HepG2 (cell line): ENCODE results near the gene INO80E. TPM values are rescaled to one million over a fixed set of nuclear protein-coding genes. Genes with fewer than 3 reads are reported as not detected.

Experiments used
- ATAC-seq: fragments of 200-7000 bp; cut with Tn5 transposase; 3 replicates; pipeline ENCODE4 v1.9.1; 2020; ENCODE audit warnings: mild to moderate bottlenecking, moderate library complexity
- BruUV-seq: library from RNA; stranded (reverse); fragments of 400-500 nt; replicated peaks from 2 replicates; lab custom pipeline; 2021; lab: Mats Ljungman, UMichigan
- CTCF ChIA-PET: fragments of 300-600 bp; formaldehyde crosslinking; extraction: SDS; loops from one replicate; lab custom pipeline; 2021; ENCODE audit warnings: low total read pairs, inconsistent platforms, low intra/inter-chr PET ratio; lab: Yijun Ruan, JAX
- POLR2A ChIA-PET: fragments of 350-600 bp; sonication (Branson Sonifier 250); formaldehyde crosslinking; loops from one replicate; lab custom pipeline; 2020; ENCODE audit warnings: antibody characterized with exemption, inconsistent platforms; lab: Yijun Ruan, JAX
- DNase-seq: peaks from one replicate; pipeline ENCODE4 v3.0.0-alpha.2; 2015; ENCODE audit warnings: low spot score
- FAIRE-seq: peaks from 3 replicates; lab custom pipeline; 2011; peaks lifted over from hg19 to GRCh38; lab: Jason Lieb, UNC
- H2AFZ ChIP-seq: one replicate; pipeline ENCODE4 v1.6.1; 2011; ENCODE audit warnings: low read length, inconsistent platforms
- H3K27ac ChIP-seq: fragments of 300-600 bp; 3 replicates; pipeline ENCODE4 v1.8.0; 2011; ENCODE audit warnings: mixed run types, mild to moderate bottlenecking, mixed read lengths, low read length, inconsistent platforms; ENCODE audit not compliant: insufficient read depth; ENCODE audit errors: extremely low read length
- H3K27me3 ChIP-seq, 2 experiments: fragments of 200-600 bp in 1 of 2; 2 replicates in 1 of 2; 3 replicates in 1 of 2; pipeline versions ENCODE4 v1.6.0 to v1.8.0; 2011; ENCODE audit warnings: low read length in 2 of 2, mild to moderate bottlenecking in 2 of 2, moderate library complexity in 2 of 2, inconsistent platforms in 1 of 2; ENCODE audit not compliant: insufficient read depth in 2 of 2, control insufficient read depth in 1 of 2
- H3K36me3 ChIP-seq, 2 experiments: fragments of 200-600 bp in 1 of 2; replicated peaks in 1 of 2; 2 replicates in 1 of 2; 3 replicates in 1 of 2; pipeline versions ENCODE4 v1.5.1 to v1.8.0; 2011; ENCODE audit warnings: low read length in 2 of 2, inconsistent platforms in 1 of 2; ENCODE audit not compliant: insufficient read depth in 2 of 2, control insufficient read depth in 1 of 2
- H3K4me1 ChIP-seq: 2 replicates; pipeline ENCODE4 v1.5.1; 2012; ENCODE audit warnings: low read length, inconsistent platforms; ENCODE audit not compliant: insufficient read depth
- H3K4me2 ChIP-seq: 2 replicates; pipeline ENCODE4 v1.6.0; 2011; ENCODE audit warnings: low read depth, low read length, inconsistent platforms
- H3K4me3 ChIP-seq, 3 experiments: fragments of 200-600 bp in 1 of 3; sonication (generic), shearing (Covaris generic) in 1 of 3; replicated peaks in 1 of 3; 2 replicates each; pipeline ENCODE4 v1.5.1; 2011 to 2016; ENCODE audit warnings: low read length in 3 of 3, inconsistent platforms in 2 of 3, low read depth in 2 of 3, mild to moderate bottlenecking in 2 of 3, control low read depth in 1 of 3, mixed read lengths in 1 of 3; ENCODE audit not compliant: insufficient read depth in 1 of 3
- H3K79me2 ChIP-seq: one replicate; pipeline ENCODE4 v1.6.1; 2011; ENCODE audit warnings: low read length, inconsistent platforms; ENCODE audit not compliant: insufficient read depth
- H3K9ac ChIP-seq: 2 replicates; pipeline ENCODE4 v1.6.0; 2011; ENCODE audit warnings: mild to moderate bottlenecking, low read depth, low read length, inconsistent platforms; ENCODE audit not compliant: insufficient read depth
- H3K9me3 ChIP-seq: 2 replicates; pipeline ENCODE4 v1.5.1; 2012; ENCODE audit warnings: mild to moderate bottlenecking, low read length
- H4K20me1 ChIP-seq: 2 replicates; pipeline ENCODE4 v1.6.0; 2011; ENCODE audit warnings: inconsistent platforms, mild to moderate bottlenecking, low read length, moderate library complexity; ENCODE audit not compliant: insufficient read depth
- CEBPG ChIP-seq: IDR thresholded peaks from 2 replicates; pipeline ENCODE4 v1.6.1; 2016
- EEA1 ChIP-seq: sonication (generic); formaldehyde crosslinking; IDR thresholded peaks from 2 replicates; pipeline ENCODE4 v1.5.1; 2020; ENCODE audit warnings: mild to moderate bottlenecking, missing genetic modification reagents, borderline replicate concordance
- NFRKB ChIP-seq: fragments of 450-650 bp; IDR thresholded peaks from 2 replicates; pipeline ENCODE4 v1.6.1; 2017
- SATB2 ChIP-seq: sonication (generic); formaldehyde crosslinking; IDR thresholded peaks from 2 replicates; pipeline ENCODE4 v1.5.0; 2020; ENCODE audit warnings: missing genetic modification reagents
- STAG1 ChIP-seq: sonication (generic); formaldehyde crosslinking; IDR thresholded peaks from 2 replicates; pipeline ENCODE4 v1.4.0; 2020; ENCODE audit warnings: missing genetic modification reagents
- TP53 ChIP-seq: sonication (generic); formaldehyde crosslinking; conservative IDR thresholded peaks from 2 replicates; pipeline ENCODE4 v1.4.0; 2020; ENCODE audit warnings: missing genetic modification reagents
- TRAFD1 ChIP-seq: sonication (generic); formaldehyde crosslinking; IDR thresholded peaks from 2 replicates; pipeline ENCODE4 v1.5.1; 2020; ENCODE audit warnings: missing genetic modification reagents, mild to moderate bottlenecking, borderline replicate concordance
- ZBTB7B ChIP-seq: sonication (generic); formaldehyde crosslinking; IDR thresholded peaks from 2 replicates; pipeline ENCODE4 v1.4.0; 2020; ENCODE audit warnings: missing genetic modification reagents
- ZNF580 ChIP-seq: IDR thresholded peaks from 2 replicates; pipeline ENCODE4 v1.6.1; 2016; ENCODE audit warnings: low read depth, borderline replicate concordance
- ZNF660 ChIP-seq: sonication (generic); formaldehyde crosslinking; IDR thresholded peaks from 2 replicates; pipeline ENCODE4 v1.5.1; 2020; ENCODE audit warnings: mild to moderate bottlenecking, low read depth, missing genetic modification reagents, borderline replicate concordance
- ZNF747 ChIP-seq: sonication (generic); formaldehyde crosslinking; IDR thresholded peaks from 2 replicates; pipeline ENCODE4 v1.8.1; 2023; ENCODE audit warnings: missing genetic modification reagents, mild to moderate bottlenecking, borderline replicate concordance
- WGBS: methylation state at CpG from one replicate; pipeline ENCODE4 v1.1.6; 2017; ENCODE audit warnings: low lambda C conversion rate; 5-methylcytosine and 5-hydroxymethylcytosine counted together
- in situ Hi-C: cut with HindIII; loops from 2 replicates; pipeline ENCODE4 v1.10.0; 2017; ENCODE audit warnings: low pct_unique_long_range_greater_than_20kb; ENCODE audit not compliant: extremely low pct_ligation_motif_present
- intact Hi-C: fragments of 100-400 bp; cut with micrococcal nuclease; formaldehyde crosslinking; loops from one replicate; pipeline ENCODE4 v1.10.0; 2022; ENCODE audit not compliant: unreplicated experiment
- polyA plus RNA-seq, 8 experiments: library from polyadenylated mRNA; depleted of rRNA in 3 of 8; stranded (reverse) in 7 of 8; unstranded in 1 of 8; fragments of >200 nt; fragmentation: Illumina TruSeq in 4 of 8; extraction: Trizol in 4 of 8; gene quantifications; 2 replicates each; pipeline versions ENCODE4 v1.2.1 to v1.2.3, GENCODE V29; 2011 to 2016; ENCODE audit warnings: low read depth in 4 of 8, missing spikeins in 1 of 8, mixed read lengths in 1 of 8; ENCODE audit not compliant: insufficient read depth in 1 of 8
- total RNA-seq, 5 experiments: library from RNA; depleted of rRNA; stranded (reverse); fragments of >200 nt; fragmentation: Illumina TruSeq; extraction: Trizol; gene quantifications; 2 replicates each; pipeline ENCODE4 v1.2.3, GENCODE V29; 2016; ENCODE audit warnings: low read depth in 1 of 5

Gene INO80E
- total and polyA plus RNA-seq, 2 of the 13 experiments (the other 11 are each of a cell fraction or from before 2014, with no cell fraction given): 25.8 to 45.6 TPM

- no peak for TF ChIP-seq CEBPG (CRISPR knock-in tag)
- TF ChIP-seq ZNF660: no peak
- no peak for TF ChIP-seq TP53 (CRISPR knock-in tag)
- TF ChIP-seq NFRKB: no peak
- no peak for TF ChIP-seq SATB2 (CRISPR knock-in tag)
- no peak for TF ChIP-seq STAG1
- TF ChIP-seq ZBTB7B (CRISPR knock-in tag): no peak
- no peak for TF ChIP-seq EEA1 (CRISPR knock-in tag)
- TF ChIP-seq ZNF747 (CRISPR knock-in tag): no peak
- TF ChIP-seq, all 625 proteins: peak for 0
Measured at GRCh38 chr16:30018731-30019158, 22.7 kb downstream of the INO80E start (continued).

GRCh38 chr16:30022887-30023286 lies 26.8 kb downstream of the INO80E start, which contains the start of gene C16orf92:
Gene C16orf92, plus strand, starts transcription at chr16:30023198. Its CDS starts 143 bp downstream, at chr16:30023341.
- no peak for ATAC-seq
- H3K4me3 ChIP-seq: no peak within 1 kb of the TSS
- in situ Hi-C loops: no loop called here
- H3K27me3 ChIP-seq: peaks cover 30 to 69% of the 10 kb centered on the region in 2 experiments
- intact Hi-C loops: no loop called here
- H3K4me2 ChIP-seq: no peak within 1 kb of the TSS
- BruUV-seq: no TSS peak
- TF ChIP-seq ZNF660: no peak
- TF ChIP-seq TRAFD1 (CRISPR knock-in tag): no peak
- TF ChIP-seq ZNF580 (CRISPR knock-in tag): no peak
- peaks cover 10% of the 10 kb centered on the region; the same call in 1 of the 2 replicates for H3K4me1 ChIP-seq
- no peaks in the 10 kb centered on the region for H3K79me2 ChIP-seq
- ChIA-PET CTCF (no interaction called here), POLR2A (no interaction called here)
- no peak within 1 kb of the TSS for H2AFZ ChIP-seq
- no peak for DNase-seq
- no peaks in the 10 kb centered on the region for H3K9me3 ChIP-seq
- no peak within 1 kb of the TSS for H3K9ac ChIP-seq
- H3K27ac ChIP-seq: no peak within 1 kb of the TSS
- 30% methylated on average over 6 of the region's 6 CpGs for WGBS
- no peaks in the 10 kb centered on the region for H3K36me3 ChIP-seq
- FAIRE-seq: no peak
- H4K20me1 ChIP-seq: no peaks in the 10 kb centered on the region
